Renal cortical epithelial cell (primary cell): Measurements from ENCODE around the gene OSM. TPM values are rescaled to one million over a fixed set of nuclear protein-coding genes. Genes with fewer than 3 reads are reported as not detected.
"Not testable (repeated sequence)": the region's sequence is repeated elsewhere in the genome, so short reads cannot be mapped to it uniquely, and the experiment has no call there.

Experiments used
- DNase-seq: peaks from one replicate; pipeline ENCODE4 v3.0.0-alpha.2; 2011; ENCODE audit warnings: low read depth
- total RNA-seq: library from RNA; depleted of rRNA; stranded (reverse); fragments of >200 nt; gene quantifications from 2 replicates; pipeline ENCODE4 v1.2.3, GENCODE V29; 2014

The OSM gene
- total RNA-seq, 1 donor from 2014 or later = not detected

DNA sequence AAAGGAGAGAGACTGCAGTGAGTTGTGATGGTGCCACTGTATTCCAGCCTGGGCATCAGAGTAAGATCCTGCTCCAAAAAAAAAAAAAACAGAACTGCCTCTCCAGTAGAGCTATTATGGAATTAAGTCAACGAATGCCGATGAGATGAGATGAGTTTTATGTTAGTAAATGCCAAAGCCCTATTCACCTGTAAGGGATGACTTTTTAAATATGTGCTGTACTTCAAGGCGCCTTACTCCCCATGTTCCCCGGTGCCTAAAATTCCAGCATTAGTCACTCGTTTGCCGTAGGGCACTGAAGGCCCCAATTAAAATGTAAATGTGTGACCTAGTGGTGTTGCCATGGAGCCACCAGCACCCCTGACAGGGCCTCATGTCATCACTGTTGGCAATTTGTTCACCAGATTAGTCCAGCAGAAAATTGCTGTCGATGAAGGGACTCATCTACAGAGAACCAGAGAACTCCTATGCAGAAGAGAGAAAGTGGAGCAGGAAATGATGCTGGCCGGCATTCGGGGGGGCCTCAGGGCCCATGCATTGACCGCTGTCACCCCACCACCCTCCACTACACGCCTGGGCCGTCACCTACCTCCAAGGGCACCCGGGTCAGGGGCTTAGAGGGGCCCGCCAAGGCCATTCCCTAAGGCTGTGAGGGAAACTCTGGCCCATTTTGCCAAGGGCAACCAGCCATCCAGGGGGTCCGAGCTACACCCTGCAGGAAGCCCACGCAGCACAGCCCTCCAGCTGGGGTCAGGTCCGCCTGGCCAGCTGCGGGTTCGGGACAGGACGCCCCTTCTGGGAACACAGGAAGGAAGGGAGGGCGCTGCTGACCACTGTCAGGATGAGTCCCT lies 37.9 kb downstream of the OSM start:
- DNase-seq = peak; percentile 97

DNA sequence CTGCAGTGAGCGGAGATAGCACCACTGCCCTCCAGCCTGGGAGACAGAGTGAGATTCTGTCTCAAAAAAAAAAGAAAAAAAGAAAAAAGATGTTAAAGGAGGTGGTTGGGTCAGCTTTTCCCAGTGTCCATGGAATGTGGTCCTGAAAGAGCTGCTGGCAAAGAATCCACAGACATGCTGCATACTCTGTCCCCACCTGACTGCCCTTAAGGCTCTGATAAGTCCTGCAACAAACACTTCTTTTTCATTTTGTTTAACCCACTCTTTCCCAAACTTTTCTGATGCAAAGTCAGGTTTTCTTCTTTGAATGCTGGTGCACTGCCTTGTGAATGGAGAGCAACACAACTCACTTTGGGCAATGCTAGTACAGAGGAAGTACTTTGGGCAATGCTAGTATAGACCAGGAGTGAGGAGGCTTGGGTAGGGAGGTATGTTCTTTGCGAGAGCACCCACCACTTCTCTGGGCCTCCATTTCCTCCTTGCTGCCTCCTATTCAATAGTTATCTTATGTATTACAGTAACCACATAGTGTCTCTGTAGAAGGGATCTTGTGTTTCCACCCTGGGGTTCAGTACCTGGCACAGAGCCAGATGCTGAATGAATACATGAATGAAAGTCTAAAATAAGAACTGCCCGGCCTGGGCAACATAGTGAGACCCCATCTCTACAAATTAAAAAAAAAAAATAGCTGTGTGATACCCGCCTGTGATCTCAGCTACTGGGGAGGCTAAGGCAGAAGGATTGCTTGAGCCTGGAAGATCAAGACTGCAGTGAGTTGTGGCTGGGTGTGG lies 39.0 kb downstream of the OSM start:
- DNase-seq = no peak

DNA sequence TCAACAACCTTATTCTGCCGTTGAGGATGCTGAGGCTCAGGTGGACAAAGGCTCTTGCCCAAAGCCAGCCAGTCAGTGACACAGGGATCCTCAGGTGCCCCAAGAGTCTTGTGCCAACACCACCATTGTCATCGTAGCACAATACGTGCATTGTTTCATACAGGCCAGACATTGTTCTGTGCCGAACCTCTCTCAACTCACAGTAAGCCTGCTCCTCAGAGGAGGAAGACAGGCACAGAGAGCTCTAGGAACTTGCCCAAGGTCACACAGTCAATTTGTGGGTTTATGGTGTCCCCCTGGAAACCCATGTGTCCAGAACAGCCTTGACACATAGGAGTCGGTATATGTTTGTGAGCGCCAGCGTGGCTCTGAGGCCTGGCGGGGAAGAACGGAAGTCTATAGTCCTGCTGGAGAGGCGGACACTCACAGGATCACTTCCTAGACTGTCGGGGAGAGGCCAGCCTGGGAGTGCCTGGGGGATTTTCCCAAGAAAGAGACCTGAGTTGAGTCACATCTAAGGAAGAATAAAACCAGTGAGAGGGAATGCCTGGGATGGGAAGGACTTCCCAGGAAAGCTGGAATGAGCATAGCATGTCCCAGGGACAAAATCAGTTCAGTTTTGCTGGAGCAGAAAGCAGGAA lies 40.3 kb downstream of the OSM start:
- DNase-seq = peak; percentile 83

DNA sequence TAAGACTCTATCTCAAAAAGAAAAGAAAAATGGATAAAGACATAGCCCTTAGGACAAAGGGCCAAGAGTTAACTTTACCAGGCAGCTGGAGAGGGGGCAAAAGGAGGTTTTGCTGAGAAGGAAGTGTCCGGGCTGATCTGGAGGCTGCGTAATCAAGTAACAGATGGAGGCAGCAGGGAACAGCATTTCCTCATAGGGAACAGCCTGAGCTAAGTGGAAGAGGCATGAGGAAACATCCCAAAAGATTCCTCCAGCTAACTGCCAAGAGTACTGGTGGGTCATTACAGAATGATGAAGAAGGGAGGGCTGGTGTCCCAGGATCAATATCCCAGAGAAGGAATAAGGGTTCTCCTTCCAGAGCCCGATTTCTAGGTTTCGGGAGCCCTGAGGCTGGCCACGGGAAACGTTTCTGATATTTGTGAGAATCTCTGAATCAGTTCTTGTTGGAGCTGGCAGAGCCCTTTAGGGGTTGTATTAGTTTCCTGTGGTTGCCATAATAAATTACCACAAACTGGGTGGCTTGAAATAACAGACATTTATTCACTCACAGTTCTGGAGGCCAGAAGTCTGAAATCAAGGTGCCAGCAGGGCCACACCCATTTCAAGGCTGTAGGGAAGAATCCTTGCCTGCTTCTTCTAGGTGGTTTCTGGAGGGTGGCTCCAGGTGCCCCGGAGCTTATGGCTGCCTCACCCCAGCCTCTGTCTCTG lies 41.3 kb downstream of the OSM start:
- peak; percentile 64 for DNase-seq

DNA sequence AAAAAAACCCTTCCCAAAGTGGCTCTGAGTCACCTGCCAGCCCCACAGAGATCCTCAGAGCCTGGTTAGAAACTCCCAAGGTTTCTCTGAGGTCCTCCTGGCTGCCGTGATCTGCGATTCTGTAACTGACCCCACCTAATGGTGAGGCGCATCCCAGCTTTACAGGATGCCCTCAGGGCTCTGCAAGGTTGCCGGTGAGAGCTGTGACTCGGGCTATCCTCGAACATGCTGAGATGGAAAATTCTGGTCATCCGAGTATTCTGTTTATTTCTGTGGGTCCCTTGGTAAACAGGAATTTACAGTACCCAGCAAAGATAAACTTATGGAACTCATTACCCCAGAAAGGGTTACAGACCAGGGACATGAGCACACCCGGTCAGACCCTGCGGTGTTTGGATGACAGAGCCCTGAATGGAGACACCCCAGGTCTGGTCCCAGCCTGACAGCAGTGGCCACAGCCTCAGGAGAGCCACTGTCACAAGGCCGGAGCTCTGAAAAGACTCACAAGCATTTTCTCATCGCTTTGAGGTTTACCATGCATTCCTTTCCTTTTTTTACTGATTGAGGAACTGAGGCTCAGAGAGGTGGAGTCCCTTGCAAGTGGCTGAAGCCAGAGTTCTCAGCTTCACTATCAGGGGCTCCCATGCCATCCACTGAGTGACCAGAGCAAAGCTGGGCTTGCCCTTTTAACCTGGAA lies 42.3 kb downstream of the OSM start:
- peak; percentile 61 for DNase-seq

DNA sequence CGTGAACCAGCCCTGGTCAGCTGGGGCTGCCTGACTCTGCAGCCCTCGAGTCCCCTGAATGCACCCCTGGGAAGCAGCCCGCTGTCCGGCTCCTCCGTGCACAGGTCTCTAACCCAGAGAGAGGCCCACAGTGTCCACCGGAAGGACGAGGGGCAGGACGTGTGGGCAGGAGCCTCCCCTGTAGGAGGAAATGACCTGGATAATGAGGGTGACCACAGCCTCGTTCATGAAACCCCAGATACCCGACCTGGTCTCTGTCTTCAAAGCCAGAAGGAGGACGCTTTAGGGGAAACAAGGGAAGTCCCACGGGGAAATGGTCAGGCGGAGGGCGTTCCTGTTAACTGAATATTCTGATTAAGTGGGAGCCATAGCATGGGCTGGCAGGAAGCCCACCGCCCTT lies 43.3 kb downstream of the OSM start:
- no peak for DNase-seq

DNA sequence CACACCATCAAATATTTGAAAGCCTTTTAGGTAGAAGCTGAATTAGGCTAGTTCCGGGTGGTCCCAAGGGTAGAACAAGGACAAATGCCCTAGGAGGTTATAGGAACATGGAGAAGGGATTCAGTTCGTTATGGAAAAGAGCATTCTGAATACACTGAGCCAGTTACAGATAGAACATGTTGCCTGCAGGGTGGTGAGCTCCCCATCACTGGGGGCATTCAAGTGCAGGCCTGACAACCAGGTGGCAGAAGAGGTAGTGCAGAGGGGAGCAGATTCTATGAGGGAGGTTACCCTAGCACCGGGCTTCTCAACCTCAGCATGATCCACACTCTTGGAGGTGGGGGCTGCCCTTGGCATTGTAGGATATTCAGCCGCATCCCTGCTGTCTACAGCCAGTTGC lies 44.3 kb downstream of the OSM start:
- no peak for DNase-seq

DNA sequence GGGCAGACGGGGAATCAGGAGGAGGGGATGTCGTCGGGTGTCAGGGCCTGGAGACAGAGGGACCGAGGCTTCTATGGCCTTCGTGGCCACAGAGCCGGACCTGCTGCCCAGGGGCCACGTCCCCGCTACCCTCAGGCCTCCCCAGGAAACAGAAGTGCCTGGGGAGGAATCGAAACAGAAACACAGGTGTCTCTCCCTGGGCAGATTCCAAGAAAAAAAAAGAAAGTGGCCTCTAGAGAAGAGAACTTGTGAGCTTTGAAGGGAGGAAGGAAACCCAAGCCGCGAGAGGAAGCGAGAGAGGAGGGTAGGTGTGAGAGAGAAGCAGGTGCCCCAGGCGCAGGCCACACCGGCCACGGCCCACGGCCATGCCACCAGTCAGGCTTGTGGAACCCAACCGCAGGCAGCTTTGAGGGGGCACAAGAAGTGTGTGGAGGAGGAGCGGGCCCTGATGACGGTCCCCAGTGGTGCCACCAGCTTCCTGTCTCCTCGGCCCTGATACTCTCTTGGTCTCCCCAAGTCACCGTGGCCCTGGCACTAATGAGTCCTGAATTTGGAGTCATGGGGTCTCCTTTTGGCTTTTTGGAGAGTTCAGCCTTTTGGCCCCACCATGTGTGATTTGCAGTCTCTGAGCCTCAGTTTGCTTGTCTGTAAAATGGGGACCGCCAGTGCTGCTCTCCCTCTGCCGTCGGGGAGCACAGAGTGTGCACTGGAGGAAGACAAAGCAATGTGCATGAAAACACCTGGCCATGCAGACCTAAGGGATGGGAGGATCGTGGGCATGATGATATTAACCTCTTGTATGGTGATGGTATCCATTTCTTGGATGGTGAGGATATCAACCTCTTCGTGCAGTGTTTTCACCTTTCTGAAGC lies 45.3 kb downstream of the OSM start:
- DNase-seq = no peak

DNA sequence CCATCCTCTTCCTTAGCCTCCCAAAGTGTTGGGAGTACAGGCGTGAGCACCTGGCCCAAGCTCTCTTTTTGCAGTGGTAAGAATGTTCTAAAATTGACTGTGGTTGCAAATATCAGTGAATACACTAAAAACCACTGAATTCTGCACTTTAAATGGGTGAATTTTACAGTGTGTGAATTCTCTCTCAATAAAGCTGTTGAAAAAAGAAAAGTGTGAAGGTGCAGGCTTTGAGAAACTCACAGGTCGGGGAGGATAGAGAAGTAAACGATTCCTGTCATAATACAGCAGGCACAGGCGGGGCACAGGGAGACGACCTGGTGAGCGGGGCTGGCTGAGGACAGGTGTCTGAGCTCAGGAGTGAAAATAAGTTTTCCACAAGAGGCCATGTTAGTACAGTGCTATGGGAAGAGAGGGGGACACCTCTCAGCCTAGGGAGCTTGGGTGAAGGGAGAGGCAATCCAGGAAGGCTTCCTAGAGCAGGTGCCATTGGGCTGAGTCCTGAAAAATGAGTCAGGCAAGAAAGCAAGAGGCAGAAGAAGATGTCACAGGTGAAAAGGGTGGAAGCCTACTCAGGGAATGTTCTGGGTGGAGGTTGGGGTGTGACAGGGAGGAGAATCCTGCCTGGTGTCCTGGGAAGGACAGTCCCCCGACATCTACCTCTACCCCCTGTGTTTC lies 46.2 kb downstream of the OSM start:
- DNase-seq = no peak

DNA sequence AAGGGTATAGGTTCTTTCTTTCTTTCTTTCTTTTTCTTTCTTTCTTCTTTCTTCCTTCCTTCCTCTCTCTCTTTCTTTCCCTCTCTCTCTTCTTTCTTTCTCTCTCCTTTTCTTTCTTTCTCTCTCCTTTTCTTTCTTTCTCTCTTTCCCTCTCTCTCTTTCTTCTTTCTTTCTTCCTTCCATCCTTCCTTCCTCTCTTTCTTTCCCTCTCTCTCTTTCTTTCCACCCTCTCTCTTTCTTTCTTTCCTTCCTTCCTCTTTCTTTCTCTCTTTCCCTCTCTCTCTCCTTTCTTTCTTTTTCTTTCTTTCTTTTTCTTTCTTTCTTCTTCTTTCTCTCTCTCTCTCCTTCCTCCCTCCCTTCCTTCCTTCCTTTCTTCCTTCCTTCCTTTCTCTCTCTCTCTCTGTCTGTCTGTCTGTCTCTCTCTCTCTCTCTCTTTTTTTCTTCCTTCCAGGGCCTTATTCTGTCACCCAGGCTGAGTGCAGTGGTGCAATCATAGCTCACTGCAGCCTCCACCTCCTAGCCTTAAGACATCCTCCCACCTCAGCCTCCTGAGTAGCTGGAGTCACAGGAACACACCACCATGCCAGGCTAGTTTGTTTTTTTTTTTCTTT lies 46.9 kb downstream of the OSM start:
- no peak for DNase-seq

DNA sequence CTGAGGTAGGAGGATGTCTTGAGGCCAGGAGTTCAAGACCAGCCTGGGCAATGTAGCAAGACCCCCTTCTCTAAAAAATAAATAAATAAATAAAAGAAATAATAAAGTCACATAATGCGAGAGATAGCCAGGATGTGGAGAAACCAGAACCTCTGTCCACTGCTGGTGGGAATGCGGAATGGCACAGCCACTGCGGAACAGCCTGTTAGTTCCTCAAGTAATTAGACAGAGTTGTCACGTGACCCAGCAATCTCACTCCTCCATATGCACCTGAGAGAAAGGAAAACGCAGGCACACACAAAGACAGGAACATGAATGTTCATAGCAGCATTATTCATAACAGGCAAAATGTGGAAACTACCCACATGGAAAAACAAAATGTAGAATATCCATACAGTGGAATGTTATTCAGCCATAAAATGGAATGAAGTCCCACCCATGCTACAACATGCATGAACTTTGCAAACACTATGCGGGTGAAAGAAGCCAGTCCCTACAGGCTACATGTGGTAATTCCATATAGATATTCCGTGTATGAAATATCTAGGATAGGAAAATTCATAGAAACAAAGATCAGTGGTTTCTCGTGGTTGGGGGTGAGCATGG lies 47.5 kb downstream of the OSM start:
- DNase-seq = no peak

DNA sequence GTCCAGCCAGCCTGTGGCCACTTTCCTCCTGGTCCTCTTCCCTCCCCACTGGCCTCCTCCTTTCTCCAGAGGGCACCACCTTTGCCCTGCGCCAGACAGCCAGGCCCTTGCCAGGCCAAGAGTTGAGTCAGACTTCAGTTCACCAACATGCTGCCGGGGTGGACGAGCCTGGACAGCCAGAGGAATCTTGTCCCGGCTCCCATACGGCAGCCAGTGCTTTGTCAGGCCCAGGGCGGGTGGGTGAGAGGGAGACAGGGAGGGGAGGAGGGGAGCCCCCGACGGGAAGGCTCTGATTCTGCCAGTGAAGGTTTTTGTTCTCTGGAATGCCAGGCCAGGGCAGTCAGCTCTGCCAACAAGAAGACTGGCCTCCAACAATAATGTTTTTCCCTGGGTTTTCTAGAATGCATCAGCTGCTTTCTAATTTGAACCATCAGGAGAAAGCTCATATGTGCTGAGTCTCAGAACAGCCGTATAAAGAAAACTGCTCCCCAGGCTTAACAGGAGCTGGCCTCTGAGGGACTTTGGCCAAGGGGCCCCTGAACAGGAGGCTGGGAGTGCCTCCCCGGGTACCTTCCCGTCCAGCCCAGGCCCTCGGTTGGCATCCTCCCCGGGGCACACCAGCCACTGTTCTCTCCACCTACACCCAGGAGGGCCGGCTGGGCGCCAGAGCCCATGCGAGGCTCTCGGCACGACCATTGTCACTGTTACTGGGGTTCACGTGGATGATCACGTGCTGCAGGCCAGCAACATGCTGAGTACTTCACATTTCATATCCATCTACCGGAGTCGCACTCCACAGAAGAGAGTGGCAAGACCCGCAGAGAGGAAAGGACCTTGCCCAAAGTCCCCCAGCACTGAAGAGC lies 48.7 kb downstream of the OSM start:
- peak; percentile 56 for DNase-seq

DNA sequence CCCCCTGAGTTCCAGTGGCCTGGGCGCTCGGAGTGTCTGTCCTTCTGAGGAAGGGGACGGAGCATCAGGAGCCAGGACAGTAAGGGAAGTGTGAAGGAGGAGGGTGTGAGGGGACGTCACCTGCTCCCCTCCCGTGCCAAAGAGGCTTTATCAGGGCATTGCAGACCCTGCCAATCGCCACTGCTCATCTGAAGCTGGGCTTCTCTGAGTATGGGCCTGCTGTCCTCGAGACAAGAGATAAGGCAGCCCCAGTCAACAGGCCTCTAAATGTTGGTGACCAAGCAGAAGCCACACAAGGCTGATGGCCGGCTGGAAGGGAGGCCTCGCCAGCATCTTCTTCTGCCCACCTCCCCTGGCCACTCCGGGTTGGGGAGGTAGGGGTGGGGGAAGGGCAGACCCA lies 49.9 kb downstream of the OSM start:
- no peak for DNase-seq

DNA sequence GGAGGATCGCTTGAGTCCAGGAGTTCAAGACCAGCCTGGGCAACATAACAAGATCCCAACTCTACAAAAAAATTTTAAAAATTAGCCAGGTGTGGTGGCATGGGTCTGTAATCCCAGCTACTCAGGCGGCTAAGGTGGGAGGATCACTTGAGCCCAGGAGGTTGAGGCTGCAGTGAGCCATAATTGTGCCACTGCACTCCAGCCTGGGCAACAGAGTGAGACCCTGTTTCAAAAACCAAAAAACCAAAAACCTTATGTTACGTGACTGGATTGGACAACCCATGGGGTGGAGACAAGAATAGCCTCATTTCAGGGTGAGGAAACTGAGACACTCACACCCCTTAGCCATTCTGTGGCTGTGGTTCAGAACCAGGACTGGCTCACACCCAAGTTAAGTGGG lies 50.4 kb downstream of the OSM start:
- not testable (repeated sequence) for DNase-seq

DNA sequence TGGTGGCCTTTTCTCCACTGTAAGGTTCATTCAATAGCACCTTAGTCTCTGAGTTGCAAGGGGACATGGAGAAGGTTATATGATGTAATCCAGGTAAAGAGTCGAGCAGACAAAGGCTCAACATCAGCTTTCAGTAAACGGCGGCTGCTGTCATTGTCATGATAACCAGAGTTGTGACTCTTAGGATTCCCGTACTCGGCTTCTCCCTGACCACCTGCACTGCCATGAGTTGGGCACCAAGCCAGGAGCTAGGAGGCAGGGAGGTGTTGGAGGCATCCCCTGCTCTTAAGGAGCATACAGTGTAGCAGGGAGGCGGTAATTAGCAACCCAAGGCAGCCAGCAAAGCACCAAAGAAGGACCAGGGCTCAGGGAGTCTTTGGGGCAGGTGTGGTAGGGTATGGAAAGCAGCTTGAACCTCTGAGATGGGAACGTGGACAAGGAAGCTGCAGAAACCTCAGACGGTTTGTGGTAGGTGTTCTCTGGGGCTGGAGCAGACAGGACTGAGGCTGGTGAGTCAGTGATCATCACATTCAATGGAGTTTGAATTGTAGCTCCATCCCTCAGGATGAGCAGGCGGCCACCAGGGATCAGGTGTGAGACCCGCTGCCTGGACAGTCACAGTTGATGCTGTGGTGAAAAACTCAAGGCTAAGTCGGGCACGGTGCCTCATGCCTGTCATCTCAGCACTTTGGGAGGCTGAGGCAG lies 51.8 kb downstream of the OSM start:
- peak; percentile 55 for DNase-seq

DNA sequence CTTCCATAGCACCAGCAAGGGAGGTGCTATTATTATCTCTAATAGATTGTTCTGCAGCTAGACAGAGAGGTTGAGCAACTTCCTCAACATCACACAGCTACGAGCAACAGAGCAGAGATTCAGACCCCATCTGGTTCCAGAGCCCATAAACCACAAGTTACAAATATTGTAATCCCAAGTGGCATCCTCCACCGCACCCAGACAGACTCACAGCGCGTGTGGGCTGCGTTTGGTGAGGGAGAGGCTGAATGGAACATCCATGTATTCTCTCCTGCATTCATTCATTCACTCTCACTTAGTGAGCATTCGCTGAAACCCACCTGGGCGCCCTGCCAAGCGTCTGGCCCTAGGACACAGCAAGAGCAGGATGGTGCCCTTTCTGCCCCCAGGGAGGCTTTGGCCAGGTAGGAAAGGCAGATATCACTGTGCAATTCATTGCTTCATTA lies 53.6 kb downstream of the OSM start:
- no peak for DNase-seq
